Nephron progenitor cell (in vitro differentiated cells): ENCODE measurements around the gene MEOX2.

ENCODE experiments used
- DNase-seq: peaks from one replicate; pipeline ENCODE4 v3.0.0; 2021
- H3K27ac Mint-ChIP-seq: 2 replicates; pipeline ENCODE4 v1.8.0; 2021; ENCODE audit warnings: mild to moderate bottlenecking, moderate library complexity, mixed read lengths
- H3K27me3 Mint-ChIP-seq: 2 replicates; pipeline ENCODE4 v1.8.0; 2021; ENCODE audit warnings: mild to moderate bottlenecking, low read depth, mixed read lengths; ENCODE audit not compliant: poor library complexity
- H3K36me3 Mint-ChIP-seq: 2 replicates; pipeline ENCODE4 v1.8.0; 2021; ENCODE audit warnings: low read depth, mixed read lengths
- H3K4me1 Mint-ChIP-seq: 2 replicates; pipeline ENCODE4 v1.8.0; 2021; ENCODE audit warnings: mixed read lengths
- H3K4me3 Mint-ChIP-seq: 2 replicates; pipeline ENCODE4 v1.8.0; 2021; ENCODE audit warnings: mild to moderate bottlenecking, moderate library complexity, mixed read lengths
- H3K9me3 Mint-ChIP-seq: 2 replicates; pipeline ENCODE4 v1.8.0; 2021; ENCODE audit warnings: mild to moderate bottlenecking, moderate library complexity, mixed read lengths
- CTCF ChIP-seq: fragments of 200-600 bp; sonication (generic); IDR thresholded peaks from 2 replicates; pipeline ENCODE4 v1.5.0; 2021; ENCODE audit warnings: antibody characterized with exemption

Gene MEOX2

GRCh38 chr7:15594461-15594860 lies 92.0 kb downstream of the MEOX2 start:
- DNase-seq, result no peak
- TF ChIP-seq CTCF, result no peak
- Mint-ChIP-seq H3K27ac (no peak overlapping the region), H3K4me1 (no peaks in the 10 kb centered on the region), H3K4me3 (no peak overlapping the region), H3K9me3 (no peaks in the 10 kb centered on the region), H3K36me3 (no peaks in the 10 kb centered on the region), H3K27me3 (peaks cover 3% of the 10 kb centered on the region)

- peaks cover 3% of the 10 kb centered on the region for H3K27me3 Mint-ChIP-seq
- no peak overlapping the region for H3K27ac Mint-ChIP-seq
- no peak overlapping the region for H3K4me3 Mint-ChIP-seq
- H3K9me3 Mint-ChIP-seq, result no peaks in the 10 kb centered on the region
- DNase-seq, result no peak
- no peak for TF ChIP-seq CTCF
- no peaks in the 10 kb centered on the region for H3K36me3 Mint-ChIP-seq
- no peaks in the 10 kb centered on the region for H3K4me1 Mint-ChIP-seq
These were observed 93.1 kb downstream of the MEOX2 start for GRCh38 chr7:15593382-15593781.

- H3K4me3 Mint-ChIP-seq, result no peak overlapping the region
- DNase-seq, result no peak
- peaks cover 3% of the 10 kb centered on the region for H3K27me3 Mint-ChIP-seq
- no peaks in the 10 kb centered on the region for H3K36me3 Mint-ChIP-seq
- no peaks in the 10 kb centered on the region for H3K4me1 Mint-ChIP-seq
- peaks cover 29% of the 10 kb centered on the region for H3K9me3 Mint-ChIP-seq
- TF ChIP-seq CTCF, result no peak
- no peak overlapping the region for H3K27ac Mint-ChIP-seq
These were observed 100.2 kb downstream of the MEOX2 start for GRCh38 chr7:15586266-15586665.

GRCh38 chr7:15584575-15584974 lies 101.9 kb downstream of the MEOX2 start:
- H3K4me1 Mint-ChIP-seq, result no peaks in the 10 kb centered on the region
- no peak overlapping the region for H3K4me3 Mint-ChIP-seq
- no peak for DNase-seq
- no peak for TF ChIP-seq CTCF
- no peak overlapping the region for H3K27ac Mint-ChIP-seq
- peaks cover 29% of the 10 kb centered on the region for H3K9me3 Mint-ChIP-seq
- no peaks in the 10 kb centered on the region for H3K36me3 Mint-ChIP-seq
- H3K27me3 Mint-ChIP-seq, result peaks cover 3% of the 10 kb centered on the region

GRCh38 chr7:15582773-15583172 lies 103.7 kb downstream of the MEOX2 start:
- TF ChIP-seq CTCF, result no peak
- Mint-ChIP-seq H3K27ac (no peak overlapping the region), H3K4me3 (no peak overlapping the region), H3K4me1 (no peaks in the 10 kb centered on the region), H3K9me3 (peaks cover 29% of the 10 kb centered on the region), H3K36me3 (no peaks in the 10 kb centered on the region), H3K27me3 (peaks cover 3% of the 10 kb centered on the region)
- no peak for DNase-seq

- DNase-seq, result no peak
- Mint-ChIP-seq H3K4me3 (no peak overlapping the region), H3K27me3 (no peaks in the 10 kb centered on the region), H3K36me3 (no peaks in the 10 kb centered on the region), H3K9me3 (peaks cover 26% of the 10 kb centered on the region), H3K4me1 (no peaks in the 10 kb centered on the region), H3K27ac (no peak overlapping the region)
- no peak for TF ChIP-seq CTCF
These were observed 105.0 kb downstream of the MEOX2 start for GRCh38 chr7:15581352-15581951.
